Ovary (tissue), 3 donors: ENCODE data around the gene ALOXE3.

ENCODE experiments used
- CTCF ChIP-seq, 3 donors: fragments of 450-650 bp in 2 of 3; fragments of 200-600 bp in 1 of 3; IDR thresholded peaks; one replicate each; pipeline versions ENCODE4 v1.5.1 to v1.8.0; 2016 to 2022; ENCODE audit warnings: antibody characterized with exemption in 3 of 3, mild to moderate bottlenecking in 1 of 3
- EP300 ChIP-seq: sonication (generic); formaldehyde crosslinking; IDR thresholded peaks from one replicate; pipeline ENCODE4 v1.6.1; 2017; ENCODE audit warnings: antibody characterized with exemption
- POLR2A ChIP-seq: fragments of 450-650 bp; IDR thresholded peaks from one replicate; pipeline ENCODE4 v1.6.1; 2017; ENCODE audit warnings: antibody characterized with exemption, mild to moderate bottlenecking, moderate library complexity
- donor health status: DM: no; HTN: no; CAD: no.

GRCh38 chr17:8147805-8148404 is 29.6 kb upstream of the ALOXE3 start:
- TF ChIP-seq CTCF (IDR thresholded peaks at IDR 0.05), result no peak
- TF ChIP-seq POLR2A, result no peak
- TF ChIP-seq EP300, result no peak
